Measurements from ENCODE around the gene APOA5. TPM values are rescaled to one million over a fixed set of nuclear protein-coding genes. Genes with fewer than 3 reads are reported as not detected.

APOA5 gene
- total RNA-seq, 1 donor from 2014 or later: not detected

- no peak for DNase-seq (ENCODE audit: low spot score)
Observed at GRCh38 chr11:116825854-116826750, 34.4 kb upstream of the APOA5 start.

DNA sequence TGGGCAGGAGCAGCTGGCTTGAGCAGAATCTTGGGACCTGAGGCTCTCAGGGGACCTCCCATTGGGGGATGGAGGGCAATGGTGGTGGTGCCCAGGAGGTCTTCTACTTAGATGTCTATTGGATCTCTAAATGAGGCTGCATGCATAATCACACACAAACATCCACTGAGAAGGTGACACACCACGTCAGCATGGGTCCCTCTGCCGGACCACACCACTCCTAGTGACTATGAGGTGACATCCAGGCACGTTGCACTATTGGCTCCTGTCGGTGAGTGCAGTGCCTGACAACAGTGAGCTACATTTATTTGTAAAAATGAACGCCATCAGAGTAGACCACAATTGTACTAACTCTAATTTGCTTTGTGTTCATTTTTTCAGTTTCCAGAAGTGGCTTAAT lies 33.8 kb upstream of the APOA5 start:
- H3K36me3 Mint-ChIP-seq: no peaks in the 10 kb centered on the region
- Histone ChIP-seq H3K4me2 (no peak overlapping the region), H3K79me2 (ENCODE audit: low read depth) (no peaks in the 10 kb centered on the region), H3K4me3 (no peak overlapping the region), H3K9ac (no peak overlapping the region), H3K27me3 (no peaks in the 10 kb centered on the region), H2AFZ (replicated peaks) (no peak overlapping the region), H3K9me3 (ENCODE audit: low read depth) (no peaks in the 10 kb centered on the region), H3K36me3 (no peaks in the 10 kb centered on the region), H3K4me1 (peaks cover 15% of the 10 kb centered on the region), H4K20me1 (ENCODE audit: low read depth) (no peaks in the 10 kb centered on the region), H3F3A (ENCODE audit: low read depth) (no peaks in the 10 kb centered on the region), H3K27ac (no peak overlapping the region)
- peaks cover 2% of the 10 kb centered on the region for H3K27me3 Mint-ChIP-seq (ENCODE audit: insufficient read depth, low read depth)
- TF ChIP-seq, protein P1, sequence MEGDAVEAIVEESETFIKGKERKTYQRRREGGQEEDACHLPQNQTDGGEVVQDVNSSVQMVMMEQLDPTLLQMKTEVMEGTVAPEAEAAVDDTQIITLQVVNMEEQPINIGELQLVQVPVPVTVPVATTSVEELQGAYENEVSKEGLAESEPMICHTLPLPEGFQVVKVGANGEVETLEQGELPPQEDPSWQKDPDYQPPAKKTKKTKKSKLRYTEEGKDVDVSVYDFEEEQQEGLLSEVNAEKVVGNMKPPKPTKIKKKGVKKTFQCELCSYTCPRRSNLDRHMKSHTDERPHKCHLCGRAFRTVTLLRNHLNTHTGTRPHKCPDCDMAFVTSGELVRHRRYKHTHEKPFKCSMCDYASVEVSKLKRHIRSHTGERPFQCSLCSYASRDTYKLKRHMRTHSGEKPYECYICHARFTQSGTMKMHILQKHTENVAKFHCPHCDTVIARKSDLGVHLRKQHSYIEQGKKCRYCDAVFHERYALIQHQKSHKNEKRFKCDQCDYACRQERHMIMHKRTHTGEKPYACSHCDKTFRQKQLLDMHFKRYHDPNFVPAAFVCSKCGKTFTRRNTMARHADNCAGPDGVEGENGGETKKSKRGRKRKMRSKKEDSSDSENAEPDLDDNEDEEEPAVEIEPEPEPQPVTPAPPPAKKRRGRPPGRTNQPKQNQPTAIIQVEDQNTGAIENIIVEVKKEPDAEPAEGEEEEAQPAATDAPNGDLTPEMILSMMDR (IDR thresholded peaks at IDR 0.05): no peak
- TF ChIP-seq EZH2 (IDR thresholded peaks at IDR 0.05): no peak
- TF ChIP-seq EZH2phosphoT487 (IDR thresholded peaks at IDR 0.05): no peak
- DNase-seq (ENCODE audit: low spot score): no peak
- H3K4me1 Mint-ChIP-seq: peaks cover 10% of the 10 kb centered on the region
- no peak overlapping the region for H3K27ac Mint-ChIP-seq
- H3K9me3 Mint-ChIP-seq: no peaks in the 10 kb centered on the region
- no peak overlapping the region for H3K4me3 Mint-ChIP-seq

More at GRCh38 chr11:116825854-116826750, 34.4 kb upstream of the APOA5 start:
- Histone ChIP-seq H3K27ac (no peak overlapping the region), H3K27me3 (no peaks in the 10 kb centered on the region), H3K79me2 (ENCODE audit: low read depth) (no peaks in the 10 kb centered on the region), H3K9ac (no peak overlapping the region), H3K36me3 (no peaks in the 10 kb centered on the region), H3K4me3 (no peak overlapping the region), H2AFZ (replicated peaks) (no peak overlapping the region), H4K20me1 (ENCODE audit: low read depth) (no peaks in the 10 kb centered on the region), H3K9me3 (ENCODE audit: low read depth) (no peaks in the 10 kb centered on the region), H3F3A (ENCODE audit: low read depth) (no peaks in the 10 kb centered on the region), H3K4me1 (peaks cover 15% of the 10 kb centered on the region), H3K4me2 (no peak overlapping the region)
- no peak overlapping the region for H3K27ac Mint-ChIP-seq
- no peaks in the 10 kb centered on the region for H3K9me3 Mint-ChIP-seq
- H3K4me3 Mint-ChIP-seq: no peak overlapping the region
- no peaks in the 10 kb centered on the region for H3K36me3 Mint-ChIP-seq
- no peak for TF ChIP-seq EZH2 (IDR thresholded peaks at IDR 0.05)
- TF ChIP-seq EZH2phosphoT487 (IDR thresholded peaks at IDR 0.05): no peak
- peaks cover 2% of the 10 kb centered on the region for H3K27me3 Mint-ChIP-seq (ENCODE audit: insufficient read depth, low read depth)
- peaks cover 10% of the 10 kb centered on the region for H3K4me1 Mint-ChIP-seq

GRCh38 chr11:116823031-116823843 lies 31.6 kb upstream of the APOA5 start, which contains the start of gene APOA4:
TSS of gene APOA4 (minus strand) at chr11:116823304. CDS start at chr11:116823191, 113 bp downstream.
- no peaks in the 10 kb centered on the region for H3F3A ChIP-seq (ENCODE audit: low read depth)
- peaks cover 10% of the 10 kb centered on the region for H3K4me1 Mint-ChIP-seq
- no peak within 1 kb of the TSS for H3K27ac Mint-ChIP-seq
- no peaks in the 10 kb centered on the region for H3K27me3 ChIP-seq
- H4K20me1 ChIP-seq (ENCODE audit: low read depth): no peaks in the 10 kb centered on the region
- no peaks in the 10 kb centered on the region for H3K36me3 Mint-ChIP-seq
- no peak within 1 kb of the TSS for H3K27ac ChIP-seq
- peak within 1 kb of the TSS; percentile 23 for H3K4me2 ChIP-seq
- H3K9me3 Mint-ChIP-seq: no peaks in the 10 kb centered on the region
- no peak within 1 kb of the TSS for H3K4me3 Mint-ChIP-seq
- no peaks in the 10 kb centered on the region for H3K9me3 ChIP-seq (ENCODE audit: low read depth)
- H3K27me3 Mint-ChIP-seq (ENCODE audit: insufficient read depth, low read depth): peaks cover 2% of the 10 kb centered on the region
- no peak for DNase-seq (ENCODE audit: low spot score)
- no peak within 1 kb of the TSS for H3K9ac ChIP-seq
- no peak within 1 kb of the TSS for H2AFZ ChIP-seq (replicated peaks)
- no peak for TF ChIP-seq EZH2 (IDR thresholded peaks at IDR 0.05)
- TF ChIP-seq, protein P1 (IDR thresholded peaks at IDR 0.05): no peak
- TF ChIP-seq EZH2phosphoT487 (IDR thresholded peaks at IDR 0.05): no peak
- H3K4me1 ChIP-seq: peaks cover 5% of the 10 kb centered on the region
- no peak within 1 kb of the TSS for H3K4me3 ChIP-seq
- H3K36me3 ChIP-seq: no peaks in the 10 kb centered on the region
- H3K79me2 ChIP-seq (ENCODE audit: low read depth): no peaks in the 10 kb centered on the region

All from neural progenitor cell (in vitro differentiated cells).